Ovary (tissue), 3 donors: ENCODE measurements around the gene NR1D1.

Source experiments
- POLR2A ChIP-seq: fragments of 450-650 bp; IDR thresholded peaks from one replicate; pipeline ENCODE4 v1.6.1; 2017; ENCODE audit warnings: antibody characterized with exemption, mild to moderate bottlenecking, moderate library complexity
- TF ChIP-seq, protein P1 (sequence below), 3 donors: fragments of 450-650 bp in 2 of 3; fragments of 200-600 bp in 1 of 3; IDR thresholded peaks; one replicate each; pipeline versions ENCODE4 v1.5.1 to v1.8.0; 2016 to 2022; ENCODE audit warnings: antibody characterized with exemption in 3 of 3, mild to moderate bottlenecking in 1 of 3
- donor health status: DM: no; HTN: no; CAD: no.

DNA sequence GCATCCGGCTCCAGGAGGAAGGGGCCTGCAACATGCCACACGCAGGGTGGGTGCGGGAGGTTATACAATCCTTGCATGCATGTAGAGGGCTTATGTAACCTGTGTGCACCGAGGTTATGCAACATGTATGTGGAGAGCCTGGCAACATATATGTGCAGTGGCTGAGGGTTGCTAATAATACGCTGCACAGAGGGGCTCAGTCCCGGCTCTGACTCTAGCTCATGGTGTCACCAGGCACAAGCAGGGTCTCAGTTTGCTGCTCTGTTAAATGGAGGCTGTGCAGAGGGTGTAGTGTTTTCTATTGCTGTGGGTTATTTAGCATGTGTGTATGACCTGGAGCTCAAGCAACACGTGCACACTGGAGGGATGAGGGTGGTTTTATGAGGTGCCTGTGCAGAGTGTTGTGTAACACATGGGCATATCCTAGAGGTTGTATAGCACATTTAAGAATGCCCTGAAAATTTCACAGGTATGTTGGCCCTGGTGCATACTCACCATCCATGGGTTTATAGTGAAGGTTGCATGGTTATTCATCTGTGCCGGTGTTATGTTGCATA, 24.4 kb downstream of the NR1D1 start:
- TF ChIP-seq, protein P1, sequence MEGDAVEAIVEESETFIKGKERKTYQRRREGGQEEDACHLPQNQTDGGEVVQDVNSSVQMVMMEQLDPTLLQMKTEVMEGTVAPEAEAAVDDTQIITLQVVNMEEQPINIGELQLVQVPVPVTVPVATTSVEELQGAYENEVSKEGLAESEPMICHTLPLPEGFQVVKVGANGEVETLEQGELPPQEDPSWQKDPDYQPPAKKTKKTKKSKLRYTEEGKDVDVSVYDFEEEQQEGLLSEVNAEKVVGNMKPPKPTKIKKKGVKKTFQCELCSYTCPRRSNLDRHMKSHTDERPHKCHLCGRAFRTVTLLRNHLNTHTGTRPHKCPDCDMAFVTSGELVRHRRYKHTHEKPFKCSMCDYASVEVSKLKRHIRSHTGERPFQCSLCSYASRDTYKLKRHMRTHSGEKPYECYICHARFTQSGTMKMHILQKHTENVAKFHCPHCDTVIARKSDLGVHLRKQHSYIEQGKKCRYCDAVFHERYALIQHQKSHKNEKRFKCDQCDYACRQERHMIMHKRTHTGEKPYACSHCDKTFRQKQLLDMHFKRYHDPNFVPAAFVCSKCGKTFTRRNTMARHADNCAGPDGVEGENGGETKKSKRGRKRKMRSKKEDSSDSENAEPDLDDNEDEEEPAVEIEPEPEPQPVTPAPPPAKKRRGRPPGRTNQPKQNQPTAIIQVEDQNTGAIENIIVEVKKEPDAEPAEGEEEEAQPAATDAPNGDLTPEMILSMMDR (IDR thresholded peaks at IDR 0.05): no peak
- TF ChIP-seq POLR2A: no peak
